Ammon's horn (tissue), 1 donor: Measurements from ENCODE around the gene SEMA3A.
"Not testable (repeated sequence)": the region's sequence is repeated elsewhere in the genome, so short reads cannot be mapped to it uniquely, and the experiment has no call there.

Experiments
- DNase-seq: peaks from one replicate; pipeline ENCODE4 v3.0.0-alpha.2; 2016; ENCODE audit warnings: low spot score

Gene SEMA3A

DNA sequence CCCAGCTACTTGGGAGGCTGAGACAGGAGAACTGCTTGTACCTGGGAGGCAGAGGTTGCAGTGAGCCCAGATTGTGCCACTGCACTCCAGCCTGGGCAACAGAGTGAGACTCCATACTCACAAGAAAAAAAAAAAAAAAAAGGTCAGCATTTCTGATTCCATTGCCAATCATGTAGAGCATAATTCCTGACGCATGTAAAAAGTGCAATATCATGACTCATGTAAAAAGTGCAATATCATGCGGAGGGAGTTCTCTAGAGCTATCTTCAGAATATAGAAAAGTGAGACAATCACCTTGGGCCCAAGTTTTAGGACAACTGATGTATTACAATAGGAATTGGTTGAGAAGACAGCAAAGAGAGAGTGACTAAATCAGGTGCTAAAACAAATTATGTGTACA is 85.8 kb downstream of the SEMA3A start:
- no peak for DNase-seq

DNA sequence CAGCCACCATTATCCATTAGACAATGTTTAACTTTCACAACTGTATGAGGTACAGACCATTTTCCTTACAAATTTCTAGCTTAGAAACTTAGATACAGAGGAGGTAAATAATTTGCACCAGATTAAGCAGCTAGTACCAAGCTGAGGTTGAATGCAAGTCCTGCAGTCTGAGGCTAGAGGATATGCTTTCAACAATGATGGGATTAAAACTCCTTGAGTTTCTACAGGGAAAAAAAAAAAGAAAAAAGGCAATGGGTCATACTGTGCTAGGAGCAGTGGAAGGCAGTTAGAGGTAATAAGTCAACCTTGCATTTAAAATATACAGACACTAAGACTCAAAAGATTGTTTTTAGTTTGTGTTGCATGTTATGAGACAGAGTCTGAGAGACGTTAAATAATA is 86.5 kb downstream of the SEMA3A start:
- no peak for DNase-seq

DNA sequence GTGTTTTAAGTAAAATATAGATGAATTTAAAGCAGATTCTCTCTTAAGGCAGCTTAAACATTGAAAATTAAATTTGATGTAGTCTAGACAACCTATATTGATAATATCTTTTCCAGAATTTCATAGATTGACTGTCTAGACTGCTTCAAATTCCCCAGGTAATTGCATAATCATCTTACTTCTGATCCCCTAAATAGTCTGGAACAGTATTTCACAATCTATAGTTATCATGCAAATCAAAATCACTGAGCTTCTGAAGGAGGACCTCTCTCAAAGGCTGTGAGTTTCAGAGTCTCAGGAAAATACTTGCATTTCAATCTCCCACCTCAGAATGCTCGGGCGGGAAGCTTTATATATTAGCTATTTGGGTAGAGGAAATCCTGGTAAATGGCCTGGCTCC is 87.3 kb downstream of the SEMA3A start:
- no peak for DNase-seq

DNA sequence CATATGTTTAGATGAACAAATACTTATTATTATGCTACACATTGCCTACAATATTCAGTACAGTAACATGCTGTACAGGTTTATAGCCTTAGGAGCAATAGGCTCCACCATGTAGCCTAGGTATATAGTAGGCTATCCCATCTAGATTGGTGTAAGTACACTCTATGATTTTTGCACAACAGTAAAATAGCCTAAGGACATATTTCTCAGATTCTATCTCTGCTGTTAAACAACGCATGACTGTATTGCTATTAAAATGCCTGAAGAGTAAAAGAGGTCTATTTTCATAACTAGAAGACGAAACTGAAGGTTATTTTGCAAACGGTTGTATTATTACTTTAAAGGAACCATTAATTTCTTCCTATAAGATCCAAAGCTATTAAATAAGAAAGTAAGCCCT is 88.3 kb downstream of the SEMA3A start:
- no peak for DNase-seq

DNA sequence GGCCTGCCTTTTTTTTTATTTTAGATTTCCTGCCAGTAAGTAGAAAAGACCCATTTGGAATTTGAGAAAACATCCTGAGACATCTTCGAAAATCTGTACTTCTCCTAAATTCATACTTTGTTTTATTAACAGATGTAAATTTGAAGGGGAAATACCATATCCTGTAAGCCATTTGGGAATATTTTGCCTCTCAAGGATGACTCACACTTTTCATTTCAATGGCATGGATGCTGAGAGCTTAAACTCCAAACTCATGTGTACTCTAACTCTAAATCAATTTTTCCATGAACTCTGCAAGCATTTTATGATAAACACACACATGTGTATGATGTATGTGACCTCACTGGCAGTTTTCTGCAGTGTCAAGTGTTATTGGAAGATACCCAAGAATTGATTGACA is 89.0 kb downstream of the SEMA3A start:
- DNase-seq, result no peak

DNA sequence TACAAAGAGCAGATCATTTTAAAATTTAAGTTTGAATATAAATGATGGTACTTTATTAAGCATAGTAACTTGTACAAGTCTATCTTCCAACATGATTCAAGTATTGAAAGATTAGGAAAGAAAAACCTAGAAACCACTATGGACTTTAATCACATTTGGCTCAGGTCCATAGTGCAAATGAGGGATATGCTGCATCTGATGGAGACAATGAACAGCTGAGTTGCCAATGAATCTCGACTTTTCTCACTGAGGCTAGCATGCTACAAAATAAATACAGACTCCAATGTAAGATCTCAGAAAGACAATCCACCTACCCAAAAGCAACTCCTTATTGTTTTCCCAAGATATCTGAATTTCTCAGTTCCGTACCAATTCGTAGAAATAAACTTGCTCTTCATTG is 89.8 kb downstream of the SEMA3A start:
- peak; percentile 10 for DNase-seq

DNA sequence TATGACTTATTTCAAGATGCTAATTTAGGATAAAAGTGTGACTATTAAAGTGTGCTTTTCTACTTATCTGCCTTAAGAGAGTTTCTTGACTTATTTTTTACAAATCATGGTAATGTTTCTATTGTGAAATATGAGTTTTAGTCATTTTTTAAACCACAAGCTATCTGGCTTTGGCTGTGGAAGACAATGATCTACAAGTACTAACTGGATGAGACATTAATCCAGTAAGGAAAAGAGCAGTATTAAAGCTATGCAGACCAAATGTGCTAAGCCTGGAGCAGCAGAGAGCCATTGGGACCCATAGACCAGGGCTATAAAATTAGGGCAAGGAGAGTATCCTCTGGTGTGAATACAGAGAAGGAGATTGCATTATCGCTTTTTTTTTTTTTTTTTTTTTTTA is 92.4 kb downstream of the SEMA3A start:
- DNase-seq, result no peak

DNA sequence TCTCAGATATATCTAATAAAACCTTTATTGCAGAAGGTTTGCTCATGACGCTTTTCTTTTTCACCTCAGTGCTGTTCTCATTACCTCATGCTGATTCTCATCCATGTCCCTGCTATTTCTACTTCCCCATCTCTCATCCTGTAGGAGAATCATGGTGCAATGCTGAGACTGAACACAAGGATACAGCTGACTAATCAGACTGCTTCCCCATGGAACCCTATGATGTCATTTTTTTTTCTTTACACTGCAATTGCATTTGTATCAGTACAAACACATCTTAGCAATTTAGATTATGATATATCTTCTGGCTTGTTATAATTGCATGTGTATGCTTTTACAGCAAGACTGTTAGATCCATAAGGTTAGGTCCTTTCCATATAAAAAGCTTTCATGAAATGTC is 93.7 kb downstream of the SEMA3A start:
- no peak for DNase-seq

DNA sequence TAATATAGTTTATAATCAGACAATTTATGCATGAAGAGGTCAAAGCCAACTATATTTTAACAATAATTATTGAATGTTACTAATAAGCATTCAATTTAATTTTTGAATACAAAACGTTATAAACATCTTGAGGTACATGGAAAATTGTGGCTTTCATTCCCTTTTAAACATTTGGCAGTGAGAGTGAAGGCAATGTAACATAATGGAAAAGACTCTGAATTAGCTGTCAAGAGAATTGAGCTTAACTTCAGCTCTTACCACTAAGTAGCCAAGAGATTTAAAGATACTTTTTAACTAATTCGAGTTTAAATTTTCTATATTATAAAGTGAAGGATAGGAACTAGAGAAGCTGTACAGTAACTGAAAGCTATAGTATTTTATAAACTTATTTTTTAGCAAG is 98.6 kb downstream of the SEMA3A start:
- DNase-seq, result no peak

DNA sequence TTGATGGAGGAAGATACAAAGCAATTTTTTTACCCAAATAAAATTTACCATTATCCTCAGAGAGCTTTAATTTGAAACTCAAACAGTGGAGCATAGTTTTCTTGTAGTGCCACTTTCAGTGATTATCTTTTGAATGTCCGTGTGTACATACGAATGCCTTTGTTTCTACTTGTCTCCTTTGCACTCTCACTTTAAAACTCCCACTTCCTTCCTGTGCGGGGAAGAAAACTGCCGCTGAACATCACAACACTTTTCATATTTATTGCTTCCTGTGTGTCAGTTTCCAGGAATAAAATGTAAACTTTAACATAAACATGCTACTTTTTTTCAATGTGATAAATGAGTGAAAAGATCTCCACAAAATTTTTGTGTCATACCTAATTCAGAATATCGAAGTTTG is 102.4 kb downstream of the SEMA3A start:
- DNase-seq, result no peak

DNA sequence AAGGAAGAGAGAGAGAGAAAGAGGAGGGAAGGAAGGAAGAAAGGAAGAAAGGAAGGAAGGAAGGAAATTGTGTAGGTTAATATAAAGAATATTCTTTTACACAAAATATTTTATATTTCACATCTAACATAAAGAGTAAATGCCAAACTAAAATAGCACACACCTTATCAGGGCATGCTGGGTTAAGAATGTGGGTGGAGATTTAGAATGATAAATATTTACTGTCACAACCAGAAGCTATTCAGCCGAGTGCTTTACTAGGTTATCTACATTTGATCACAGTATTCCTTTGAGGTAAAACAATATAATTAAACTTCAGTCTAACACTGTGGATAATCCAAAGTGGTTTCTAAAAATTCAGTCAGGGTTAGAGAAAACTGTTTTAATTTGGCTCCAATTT is 103.3 kb downstream of the SEMA3A start:
- no peak for DNase-seq

DNA sequence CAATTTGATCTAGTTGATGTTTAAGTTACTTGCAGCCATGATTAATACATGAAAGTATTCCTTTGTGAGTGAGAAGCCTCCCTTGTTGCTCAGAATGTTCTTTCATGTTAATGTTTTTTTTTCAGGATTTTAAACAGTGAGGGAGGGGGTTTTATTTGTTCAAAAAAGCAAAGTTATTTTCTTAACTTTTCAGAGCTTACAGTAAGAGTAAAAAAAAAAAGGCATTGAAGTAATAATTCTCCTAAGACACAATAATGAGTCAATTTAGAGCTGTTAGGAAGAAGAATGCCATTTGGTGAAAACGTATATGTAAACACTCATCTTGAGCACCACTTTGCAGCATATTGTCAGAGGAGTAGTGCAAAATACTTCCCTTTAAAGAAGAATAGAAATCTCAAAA is 105.8 kb downstream of the SEMA3A start:
- no peak for DNase-seq

DNA sequence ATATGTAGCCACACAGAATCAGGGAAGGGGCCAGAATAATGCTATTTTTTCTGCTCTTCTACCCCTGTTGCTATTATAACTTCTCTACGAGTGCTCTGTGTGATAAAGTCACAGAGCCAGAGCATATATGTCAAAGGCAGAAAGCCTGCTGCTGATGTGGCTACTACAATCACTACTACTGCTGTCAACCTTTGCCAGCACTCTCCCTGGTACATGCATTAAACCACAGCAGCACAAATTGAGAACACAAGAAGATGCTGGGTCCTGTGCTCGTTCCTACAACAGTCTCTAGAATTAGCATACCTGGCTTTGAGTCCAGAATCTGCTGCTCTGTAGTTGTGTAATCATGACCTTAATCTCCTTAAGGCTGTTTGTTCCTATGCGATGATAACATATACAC is 108.6 kb downstream of the SEMA3A start:
- no peak for DNase-seq

DNA sequence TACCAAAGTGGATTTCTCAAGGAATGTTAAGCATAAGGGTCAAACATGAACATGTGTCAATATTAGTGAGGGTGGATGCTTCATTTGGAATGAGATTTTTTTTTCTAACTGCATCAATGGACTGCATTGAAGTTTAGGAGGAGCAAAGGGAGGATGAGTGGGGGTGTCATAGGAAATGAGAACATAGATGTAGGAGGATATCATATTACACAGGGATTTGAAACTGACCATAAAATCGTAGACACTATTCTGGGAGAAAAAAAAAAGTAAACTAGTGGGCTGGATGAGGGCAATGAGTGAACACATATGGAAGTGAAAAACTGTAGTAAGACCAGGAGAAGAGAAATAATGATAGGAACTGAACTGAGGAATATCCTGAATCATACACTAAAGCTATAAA is 109.4 kb downstream of the SEMA3A start:
- DNase-seq, result no peak

DNA sequence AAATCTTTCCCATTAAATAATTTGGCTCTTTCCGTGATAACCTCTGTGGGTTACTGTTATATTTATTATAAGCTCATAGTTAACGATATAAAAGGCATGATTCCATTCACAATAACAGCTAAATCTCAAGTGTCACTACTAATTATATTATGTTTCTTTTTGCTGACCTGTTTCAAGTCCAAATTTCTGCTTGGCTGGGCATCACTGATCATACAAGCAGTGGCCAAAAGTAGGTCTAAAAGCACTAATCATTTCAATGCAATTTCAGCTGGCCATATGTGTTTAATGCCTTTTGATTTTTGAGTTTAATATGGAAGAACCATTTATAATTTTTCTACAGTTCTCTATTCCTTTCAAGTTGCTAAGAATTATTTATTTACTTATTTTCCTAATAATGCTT is 110.7 kb downstream of the SEMA3A start:
- DNase-seq, result no peak

DNA sequence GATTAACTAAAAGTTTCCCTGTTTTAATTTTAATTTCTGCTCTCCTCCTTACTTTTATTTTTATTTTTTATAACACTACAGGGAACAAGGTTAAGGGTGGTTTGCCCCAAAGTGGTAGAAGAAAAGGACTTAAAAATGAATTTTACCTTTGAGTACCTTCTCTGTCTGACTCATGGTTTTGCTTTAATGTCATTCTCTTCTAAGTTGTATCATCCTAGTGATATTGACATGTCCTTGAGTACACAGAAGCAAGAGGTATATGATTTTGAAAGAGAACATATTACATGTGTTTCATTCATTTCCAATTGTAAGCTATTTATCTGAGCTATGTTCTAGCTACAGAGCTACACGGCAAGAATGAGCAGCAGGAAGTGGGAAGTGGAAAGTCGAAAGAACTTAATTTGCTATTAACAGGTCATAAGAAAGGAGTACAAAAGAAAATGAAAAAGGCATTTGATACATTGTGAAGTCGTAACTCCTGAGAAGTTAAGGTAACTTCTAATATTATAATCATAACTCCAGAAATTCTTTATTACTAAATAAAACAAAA is 112.5 kb downstream of the SEMA3A start:
- DNase-seq, result no peak

DNA sequence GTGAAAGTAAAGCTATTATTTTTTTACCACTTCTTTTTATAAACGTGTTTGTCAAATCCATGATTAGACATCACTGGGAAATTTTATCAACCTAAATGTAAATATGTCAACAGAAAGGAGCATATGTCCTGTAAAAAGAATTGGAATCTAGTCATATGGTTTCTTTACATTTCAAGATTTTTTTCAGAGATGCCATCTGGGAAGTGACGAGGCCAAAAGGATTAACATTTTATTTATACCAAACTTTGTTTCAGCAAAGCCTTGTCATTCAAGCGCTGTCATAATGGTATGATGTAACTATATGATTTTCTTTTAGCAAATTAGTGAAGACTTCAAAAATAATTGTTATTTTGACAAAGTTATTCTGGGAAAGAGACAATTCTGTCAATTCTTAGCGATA is 117.3 kb downstream of the SEMA3A start:
- DNase-seq, result no peak

DNA sequence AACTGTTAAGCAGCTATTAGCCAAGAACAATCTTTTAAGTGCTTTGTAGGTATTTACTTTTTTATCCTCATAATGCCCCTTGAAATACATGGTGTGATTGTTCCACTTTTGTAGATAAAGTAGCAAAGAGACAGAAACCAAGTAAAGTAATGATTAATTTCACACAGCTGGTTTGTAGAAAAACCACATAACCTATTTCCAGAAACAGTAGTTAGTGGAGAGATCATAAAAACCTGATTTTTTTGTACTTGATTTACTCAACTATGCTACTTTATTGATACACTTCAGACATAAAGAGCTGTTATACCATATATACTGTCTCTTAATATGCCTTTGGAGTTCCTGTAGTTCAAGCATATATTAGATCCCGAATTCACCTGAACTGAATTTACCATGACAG is 118.4 kb downstream of the SEMA3A start:
- no peak for DNase-seq

DNA sequence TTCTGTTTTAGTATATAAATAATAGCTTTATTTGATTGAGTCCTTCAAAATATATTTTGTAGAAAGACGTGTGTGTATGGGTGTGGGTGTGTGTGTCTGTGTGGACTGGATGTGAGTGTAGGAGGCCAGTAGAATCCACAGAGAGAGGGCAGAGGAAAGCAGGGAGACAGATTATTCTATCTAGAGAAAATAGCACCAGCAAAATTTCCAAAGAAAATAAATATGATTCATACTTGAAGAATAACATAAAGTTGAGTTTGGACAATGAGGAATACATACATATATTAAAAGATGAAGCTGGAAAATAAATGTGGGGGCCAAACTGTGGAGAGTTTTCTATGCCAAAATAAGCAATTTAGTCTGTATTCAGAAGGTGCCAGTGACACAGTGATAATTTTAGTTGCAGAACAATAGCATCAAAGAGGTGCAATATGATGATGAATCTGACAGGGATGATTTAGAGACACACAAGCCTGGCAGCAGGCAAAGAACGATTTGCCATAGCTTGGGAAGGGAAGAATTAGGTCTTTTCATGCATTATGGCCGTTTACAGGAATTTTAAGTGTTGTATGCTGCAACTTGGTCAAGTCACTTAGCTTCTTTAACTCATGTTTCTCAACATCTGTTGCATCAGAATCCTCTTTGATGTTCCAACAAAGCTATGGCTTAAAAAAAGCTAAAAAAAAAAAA is 121.3 kb downstream of the SEMA3A start:
- DNase-seq, result no peak

DNA sequence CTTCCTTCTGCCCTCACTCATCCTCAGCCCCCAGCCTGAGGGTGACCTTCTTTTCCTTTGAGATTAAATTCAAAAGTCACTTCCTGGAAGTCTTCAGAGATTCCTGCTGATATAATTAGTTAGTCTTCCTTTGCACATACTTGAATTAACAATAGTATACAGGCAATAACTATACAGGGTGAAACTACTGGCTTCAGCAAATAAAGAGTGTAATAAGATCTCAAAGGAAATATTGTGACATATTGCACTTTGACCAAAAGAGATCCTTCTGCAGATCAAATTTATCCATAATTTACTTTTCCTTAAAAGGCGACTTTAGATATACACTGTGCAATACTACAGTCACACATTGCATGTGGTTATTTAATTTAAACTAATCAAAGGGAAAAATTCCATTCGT is 123.8 kb downstream of the SEMA3A start:
- no peak for DNase-seq

DNA sequence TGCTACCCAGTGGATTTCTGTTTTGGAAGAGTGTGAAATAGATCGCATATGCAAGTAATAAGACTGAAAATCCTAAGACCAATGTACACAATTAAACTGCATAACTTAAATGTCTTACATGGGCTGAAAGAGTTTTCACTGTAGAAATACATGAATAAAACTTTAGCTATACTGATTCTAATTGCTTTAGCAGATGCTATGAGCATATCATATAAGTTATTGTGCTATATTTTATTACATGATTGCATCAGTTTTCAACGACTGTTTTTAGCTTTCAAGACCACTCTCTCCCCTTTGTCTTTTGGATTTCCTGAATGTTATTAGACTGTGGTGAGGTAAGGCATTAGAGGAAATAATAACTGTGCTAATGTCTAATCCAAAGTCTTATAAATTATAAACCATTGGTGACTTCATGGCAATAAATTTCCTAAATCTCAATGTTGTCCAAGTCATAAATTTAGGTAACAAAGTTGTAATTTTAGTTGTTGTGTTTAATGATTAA is 124.5 kb downstream of the SEMA3A start:
- DNase-seq, result no peak

DNA sequence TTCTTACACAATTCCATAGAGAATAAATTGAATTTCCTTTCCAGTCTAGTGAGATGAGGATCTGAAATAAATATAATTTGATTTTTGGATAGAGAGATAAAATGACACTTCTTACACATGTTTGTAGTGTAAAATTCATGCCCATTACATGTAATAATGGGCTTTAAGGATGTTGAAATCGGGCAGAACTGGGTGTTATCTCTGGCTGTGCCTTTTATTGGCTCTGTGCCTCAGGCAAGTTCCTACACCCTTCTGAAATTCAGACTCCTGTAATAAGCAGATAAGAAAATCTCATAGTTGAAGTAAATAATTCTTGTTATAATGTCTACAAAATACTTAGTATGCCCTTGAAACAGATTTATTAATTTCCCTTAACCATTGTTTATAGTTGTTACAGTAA is 125.6 kb downstream of the SEMA3A start:
- DNase-seq, result no peak

DNA sequence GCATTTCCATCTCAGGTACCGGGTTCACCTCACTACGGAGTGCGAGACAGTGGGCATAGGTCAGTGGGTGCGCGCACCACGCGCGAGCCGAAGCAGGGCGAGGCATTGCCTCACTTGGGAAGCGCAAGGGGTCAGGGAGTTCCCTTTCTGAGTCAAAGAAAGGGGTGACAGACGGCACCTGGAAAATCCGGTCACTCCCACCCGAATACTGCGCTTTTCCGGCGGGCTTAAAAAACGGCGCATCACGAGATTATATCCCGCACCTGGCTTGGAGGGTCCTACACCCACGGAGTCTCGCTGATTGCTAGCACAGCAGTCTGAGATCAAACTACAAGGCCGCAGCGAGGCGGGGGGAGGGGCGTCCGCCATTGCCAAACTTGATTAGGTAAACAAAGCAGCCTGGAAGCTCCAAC is 132.1 kb downstream of the SEMA3A start:
- DNase-seq, result not testable (repeated sequence)

DNA sequence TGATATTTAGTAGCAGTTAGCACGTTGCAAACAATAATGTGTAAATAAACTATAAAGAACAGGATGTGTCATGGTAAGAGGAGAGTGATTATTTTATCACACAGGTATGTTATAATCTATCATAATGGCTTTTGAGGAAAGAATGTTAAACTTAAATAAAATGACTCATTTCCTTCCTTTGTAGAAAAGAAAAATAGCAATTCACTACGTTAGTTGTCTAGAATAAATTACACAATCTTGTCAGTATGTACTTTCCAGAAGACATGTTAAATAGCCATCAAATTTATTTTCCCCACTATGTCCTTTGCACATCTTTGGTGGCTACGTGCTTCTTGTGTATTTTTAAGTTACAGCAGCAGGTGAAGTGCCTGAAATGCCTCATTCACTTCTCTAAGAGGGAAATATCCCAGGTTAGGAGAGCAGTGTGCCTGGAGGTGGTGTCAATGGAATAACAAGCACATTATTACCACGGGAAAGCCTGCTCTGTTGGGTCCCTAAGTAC is 133.8 kb downstream of the SEMA3A start:
- no peak for DNase-seq
